Astrocyte of the spinal cord (primary cell): Measurements from ENCODE around the gene NME7.

Source experiments
- DNase-seq: peaks from one replicate; pipeline ENCODE4 v3.0.0; 2011; ENCODE audit warnings: low read depth, low spot score
- H3K4me3 ChIP-seq: 2 replicates; pipeline ENCODE4 v1.5.1; 2011; ENCODE audit warnings: low read depth, mild to moderate bottlenecking, low read length, moderate library complexity
- CTCF ChIP-seq: IDR thresholded peaks from 2 replicates; pipeline ENCODE4 v1.5.1; 2012; ENCODE audit warnings: low read depth, mild to moderate bottlenecking, low read length, inconsistent platforms
- in situ Hi-C: cut with HindIII; loops from 2 replicates; pipeline ENCODE4 v1.10.0; 2017; ENCODE audit warnings: low sequenced_read_pairs

NME7 gene

GRCh38 chr1:169156580-169156979 lies 211.0 kb downstream of the NME7 start:
- in situ Hi-C loops = no loop called here
- no peak for TF ChIP-seq CTCF
- no peak for DNase-seq
- H3K4me3 ChIP-seq = no peak overlapping the region

GRCh38 chr1:169155675-169156074 lies 211.9 kb downstream of the NME7 start:
- no peak for TF ChIP-seq CTCF
- in situ Hi-C loops = no loop called here
- no peak for DNase-seq
- H3K4me3 ChIP-seq = no peak overlapping the region

GRCh38 chr1:169151338-169151837 lies 216.2 kb downstream of the NME7 start:
- DNase-seq = no peak
- in situ Hi-C loops = no loop called here

GRCh38 chr1:169150641-169151337 lies 216.8 kb downstream of the NME7 start:
- in situ Hi-C loops = no loop called here
- no peak for TF ChIP-seq CTCF
- no peak for DNase-seq
- H3K4me3 ChIP-seq = no peak overlapping the region

More at GRCh38 chr1:169151338-169151837, 216.2 kb downstream of the NME7 start:
- no peak overlapping the region for H3K4me3 ChIP-seq
- TF ChIP-seq CTCF = no peak

- in situ Hi-C loops = no loop called here
- no peak overlapping the region for H3K4me3 ChIP-seq
- no peak for DNase-seq
- no peak for TF ChIP-seq CTCF
Observed at GRCh38 chr1:169149555-169150286, 217.9 kb downstream of the NME7 start.

- no peak for DNase-seq
- no peak for TF ChIP-seq CTCF
- in situ Hi-C loops = no loop called here
- H3K4me3 ChIP-seq = no peak overlapping the region
Observed at GRCh38 chr1:169148472-169149252, 218.9 kb downstream of the NME7 start.
